ENCODE results near the gene SIPA1L3.

DNA sequence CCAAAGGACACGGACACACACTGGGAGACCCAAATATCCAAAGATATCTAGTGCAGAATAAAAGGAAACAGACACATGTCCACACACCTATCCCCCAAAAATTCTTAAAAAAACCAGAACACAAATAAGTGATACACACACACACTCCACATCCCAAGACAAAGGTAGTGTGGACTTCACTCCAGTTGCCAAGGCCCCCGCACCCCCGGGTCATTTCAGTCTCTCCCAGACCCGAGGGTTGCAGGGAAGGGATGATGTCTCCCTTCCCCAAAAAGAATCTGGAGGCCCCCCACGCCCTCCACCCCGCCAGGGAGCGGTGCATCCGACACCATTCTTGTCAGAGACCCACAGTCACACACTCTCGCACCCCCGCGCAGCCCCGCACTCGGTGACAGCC lies 316.6 kb downstream of the SIPA1L3 start:
- no peak for TF ChIP-seq POLR2A (IDR thresholded peaks at IDR 0.05)
- TF ChIP-seq, protein P1, sequence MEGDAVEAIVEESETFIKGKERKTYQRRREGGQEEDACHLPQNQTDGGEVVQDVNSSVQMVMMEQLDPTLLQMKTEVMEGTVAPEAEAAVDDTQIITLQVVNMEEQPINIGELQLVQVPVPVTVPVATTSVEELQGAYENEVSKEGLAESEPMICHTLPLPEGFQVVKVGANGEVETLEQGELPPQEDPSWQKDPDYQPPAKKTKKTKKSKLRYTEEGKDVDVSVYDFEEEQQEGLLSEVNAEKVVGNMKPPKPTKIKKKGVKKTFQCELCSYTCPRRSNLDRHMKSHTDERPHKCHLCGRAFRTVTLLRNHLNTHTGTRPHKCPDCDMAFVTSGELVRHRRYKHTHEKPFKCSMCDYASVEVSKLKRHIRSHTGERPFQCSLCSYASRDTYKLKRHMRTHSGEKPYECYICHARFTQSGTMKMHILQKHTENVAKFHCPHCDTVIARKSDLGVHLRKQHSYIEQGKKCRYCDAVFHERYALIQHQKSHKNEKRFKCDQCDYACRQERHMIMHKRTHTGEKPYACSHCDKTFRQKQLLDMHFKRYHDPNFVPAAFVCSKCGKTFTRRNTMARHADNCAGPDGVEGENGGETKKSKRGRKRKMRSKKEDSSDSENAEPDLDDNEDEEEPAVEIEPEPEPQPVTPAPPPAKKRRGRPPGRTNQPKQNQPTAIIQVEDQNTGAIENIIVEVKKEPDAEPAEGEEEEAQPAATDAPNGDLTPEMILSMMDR (IDR thresholded peaks at IDR 0.05): no peak
- TF ChIP-seq POLR2AphosphoS5 (IDR thresholded peaks at IDR 0.05): no peak

Data from breast epithelium (tissue), 3 donors.